ENCODE data around the gene SREK1IP1.

GRCh38 chr5:64746446-64746845 is 22.0 kb downstream of the SREK1IP1 start:
- no peak for TF ChIP-seq EZH2phosphoT487 (IDR thresholded peaks at IDR 0.05)
- TF ChIP-seq, protein P1, sequence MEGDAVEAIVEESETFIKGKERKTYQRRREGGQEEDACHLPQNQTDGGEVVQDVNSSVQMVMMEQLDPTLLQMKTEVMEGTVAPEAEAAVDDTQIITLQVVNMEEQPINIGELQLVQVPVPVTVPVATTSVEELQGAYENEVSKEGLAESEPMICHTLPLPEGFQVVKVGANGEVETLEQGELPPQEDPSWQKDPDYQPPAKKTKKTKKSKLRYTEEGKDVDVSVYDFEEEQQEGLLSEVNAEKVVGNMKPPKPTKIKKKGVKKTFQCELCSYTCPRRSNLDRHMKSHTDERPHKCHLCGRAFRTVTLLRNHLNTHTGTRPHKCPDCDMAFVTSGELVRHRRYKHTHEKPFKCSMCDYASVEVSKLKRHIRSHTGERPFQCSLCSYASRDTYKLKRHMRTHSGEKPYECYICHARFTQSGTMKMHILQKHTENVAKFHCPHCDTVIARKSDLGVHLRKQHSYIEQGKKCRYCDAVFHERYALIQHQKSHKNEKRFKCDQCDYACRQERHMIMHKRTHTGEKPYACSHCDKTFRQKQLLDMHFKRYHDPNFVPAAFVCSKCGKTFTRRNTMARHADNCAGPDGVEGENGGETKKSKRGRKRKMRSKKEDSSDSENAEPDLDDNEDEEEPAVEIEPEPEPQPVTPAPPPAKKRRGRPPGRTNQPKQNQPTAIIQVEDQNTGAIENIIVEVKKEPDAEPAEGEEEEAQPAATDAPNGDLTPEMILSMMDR (IDR thresholded peaks at IDR 0.05): no peak
- TF ChIP-seq EZH2 (IDR thresholded peaks at IDR 0.05): no peak
